ENCODE measurements around the gene SECISBP2.

GRCh38 chr9:89340332-89340731 lies 22.0 kb downstream of the SECISBP2 start:
- TF ChIP-seq, protein P1, sequence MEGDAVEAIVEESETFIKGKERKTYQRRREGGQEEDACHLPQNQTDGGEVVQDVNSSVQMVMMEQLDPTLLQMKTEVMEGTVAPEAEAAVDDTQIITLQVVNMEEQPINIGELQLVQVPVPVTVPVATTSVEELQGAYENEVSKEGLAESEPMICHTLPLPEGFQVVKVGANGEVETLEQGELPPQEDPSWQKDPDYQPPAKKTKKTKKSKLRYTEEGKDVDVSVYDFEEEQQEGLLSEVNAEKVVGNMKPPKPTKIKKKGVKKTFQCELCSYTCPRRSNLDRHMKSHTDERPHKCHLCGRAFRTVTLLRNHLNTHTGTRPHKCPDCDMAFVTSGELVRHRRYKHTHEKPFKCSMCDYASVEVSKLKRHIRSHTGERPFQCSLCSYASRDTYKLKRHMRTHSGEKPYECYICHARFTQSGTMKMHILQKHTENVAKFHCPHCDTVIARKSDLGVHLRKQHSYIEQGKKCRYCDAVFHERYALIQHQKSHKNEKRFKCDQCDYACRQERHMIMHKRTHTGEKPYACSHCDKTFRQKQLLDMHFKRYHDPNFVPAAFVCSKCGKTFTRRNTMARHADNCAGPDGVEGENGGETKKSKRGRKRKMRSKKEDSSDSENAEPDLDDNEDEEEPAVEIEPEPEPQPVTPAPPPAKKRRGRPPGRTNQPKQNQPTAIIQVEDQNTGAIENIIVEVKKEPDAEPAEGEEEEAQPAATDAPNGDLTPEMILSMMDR (conservative IDR thresholded peaks at IDR 0.05; ENCODE audit: low read depth in 2 of 2): no peak
- TF ChIP-seq NANOG (IDR thresholded peaks at IDR 0.05; ENCODE audit: borderline replicate concordance) (no peak), EZH2 (IDR thresholded peaks at IDR 0.05; ENCODE audit: low read depth, unreplicated experiment) (no peak)
- TF ChIP-seq, protein P2, sequence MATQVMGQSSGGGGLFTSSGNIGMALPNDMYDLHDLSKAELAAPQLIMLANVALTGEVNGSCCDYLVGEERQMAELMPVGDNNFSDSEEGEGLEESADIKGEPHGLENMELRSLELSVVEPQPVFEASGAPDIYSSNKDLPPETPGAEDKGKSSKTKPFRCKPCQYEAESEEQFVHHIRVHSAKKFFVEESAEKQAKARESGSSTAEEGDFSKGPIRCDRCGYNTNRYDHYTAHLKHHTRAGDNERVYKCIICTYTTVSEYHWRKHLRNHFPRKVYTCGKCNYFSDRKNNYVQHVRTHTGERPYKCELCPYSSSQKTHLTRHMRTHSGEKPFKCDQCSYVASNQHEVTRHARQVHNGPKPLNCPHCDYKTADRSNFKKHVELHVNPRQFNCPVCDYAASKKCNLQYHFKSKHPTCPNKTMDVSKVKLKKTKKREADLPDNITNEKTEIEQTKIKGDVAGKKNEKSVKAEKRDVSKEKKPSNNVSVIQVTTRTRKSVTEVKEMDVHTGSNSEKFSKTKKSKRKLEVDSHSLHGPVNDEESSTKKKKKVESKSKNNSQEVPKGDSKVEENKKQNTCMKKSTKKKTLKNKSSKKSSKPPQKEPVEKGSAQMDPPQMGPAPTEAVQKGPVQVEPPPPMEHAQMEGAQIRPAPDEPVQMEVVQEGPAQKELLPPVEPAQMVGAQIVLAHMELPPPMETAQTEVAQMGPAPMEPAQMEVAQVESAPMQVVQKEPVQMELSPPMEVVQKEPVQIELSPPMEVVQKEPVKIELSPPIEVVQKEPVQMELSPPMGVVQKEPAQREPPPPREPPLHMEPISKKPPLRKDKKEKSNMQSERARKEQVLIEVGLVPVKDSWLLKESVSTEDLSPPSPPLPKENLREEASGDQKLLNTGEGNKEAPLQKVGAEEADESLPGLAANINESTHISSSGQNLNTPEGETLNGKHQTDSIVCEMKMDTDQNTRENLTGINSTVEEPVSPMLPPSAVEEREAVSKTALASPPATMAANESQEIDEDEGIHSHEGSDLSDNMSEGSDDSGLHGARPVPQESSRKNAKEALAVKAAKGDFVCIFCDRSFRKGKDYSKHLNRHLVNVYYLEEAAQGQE (IDR thresholded peaks at IDR 0.05; ENCODE audit: unreplicated experiment): no peak

Data from GM23338 (cell line).